Subcutaneous abdominal adipose tissue (tissue), 5 donors: Measurements from ENCODE around the gene GREB1.

Experiments
- H3K27ac ChIP-seq: one replicate; pipeline ENCODE4 v1.7.0; 2013; ENCODE audit warnings: low read depth, mild to moderate bottlenecking, inconsistent platforms, low read length, moderate library complexity
- H3K27me3 ChIP-seq, 5 donors: one replicate each; pipeline ENCODE4 v1.7.0; 2013; ENCODE audit warnings: low read length in 5 of 5, inconsistent platforms in 1 of 5; ENCODE audit not compliant: control insufficient read depth in 5 of 5, insufficient read depth in 4 of 5
- H3K36me3 ChIP-seq, 5 donors: one replicate each; pipeline ENCODE4 v1.7.0; 2013; ENCODE audit warnings: low read length in 5 of 5; ENCODE audit not compliant: control insufficient read depth in 5 of 5, insufficient read depth in 5 of 5
- H3K4me1 ChIP-seq, 5 donors: one replicate each; pipeline ENCODE4 v1.7.0; 2013; ENCODE audit warnings: low read length in 5 of 5, mild to moderate bottlenecking in 3 of 5, moderate library complexity in 1 of 5; ENCODE audit not compliant: control insufficient read depth in 5 of 5, insufficient read depth in 5 of 5
- H3K4me3 ChIP-seq, 5 donors: one replicate each; pipeline ENCODE4 v1.7.0; 2013; ENCODE audit warnings: low read length in 5 of 5, low read depth in 1 of 5
- H3K9ac ChIP-seq, 5 donors: one replicate each; pipeline ENCODE4 v1.7.0; 2013; ENCODE audit warnings: low read length in 5 of 5, mild to moderate bottlenecking in 4 of 5, moderate library complexity in 3 of 5
- H3K9me3 ChIP-seq, 5 donors: one replicate each; pipeline ENCODE4 v1.7.0; 2013; ENCODE audit warnings: low read length in 5 of 5; ENCODE audit not compliant: control insufficient read depth in 5 of 5
- donor health status: healthy.
- donor health status: healthy.
- donor health status: healthy.
- donor health status: healthy.
- donor health status: healthy.

The GREB1 gene

DNA sequence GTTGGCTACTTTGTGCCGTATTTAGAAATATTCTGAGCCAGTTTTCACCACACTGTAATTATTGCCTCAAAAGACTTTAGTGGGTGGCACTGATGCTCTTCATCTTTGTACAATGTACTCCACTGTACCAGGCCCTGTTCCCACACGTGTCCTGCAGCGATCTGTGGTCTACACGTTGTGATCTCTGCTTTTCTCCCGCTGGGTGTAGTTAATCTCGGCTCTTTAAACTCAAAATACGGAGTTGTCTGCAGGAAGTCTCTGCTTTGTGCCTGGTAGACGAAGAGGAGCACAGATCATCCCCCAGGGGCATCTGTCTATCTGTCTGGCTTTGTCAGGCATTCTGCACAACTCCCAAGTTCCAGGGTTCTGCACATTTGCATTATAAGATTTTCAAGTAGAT lies 12.1 kb upstream of the GREB1 start:
- Histone ChIP-seq H3K4me3 (no peak overlapping the region), H3K27me3 (peaks cover 0 to 4% (median 0%) of the 10 kb centered on the region in 5 donors), H3K27ac (no peak overlapping the region), H3K36me3 (no peaks in the 10 kb centered on the region), H3K4me1 (no peaks in the 10 kb centered on the region), H3K9ac (no peak overlapping the region), H3K9me3 (peaks cover 0 to 7% (median 0%) of the 10 kb centered on the region in 5 donors)

DNA sequence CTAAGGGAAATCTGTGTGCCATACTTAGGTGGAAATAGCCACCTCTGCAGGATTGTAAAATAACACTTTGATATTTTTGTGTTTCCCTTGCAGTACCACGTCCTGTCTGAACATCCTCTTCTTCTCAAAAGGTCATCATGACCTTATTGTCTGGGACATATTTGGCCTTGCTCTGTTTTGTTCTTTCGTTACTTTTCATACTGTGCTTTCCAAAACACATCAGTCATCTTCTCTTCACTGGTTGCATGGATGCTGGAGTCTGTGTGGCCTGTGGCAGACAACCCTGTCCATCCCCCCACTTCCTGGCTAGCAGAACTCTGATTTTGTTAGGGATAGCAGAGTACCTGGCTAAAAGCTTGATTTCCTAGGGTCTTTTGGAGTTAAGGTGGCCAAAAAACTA lies 9.4 kb upstream of the GREB1 start:
- H3K27ac ChIP-seq, result no peak overlapping the region
- H3K27me3 ChIP-seq, result peaks cover 0 to 2% (median 0%) of the 10 kb centered on the region in 5 donors
- no peaks in the 10 kb centered on the region for H3K36me3 ChIP-seq
- no peak overlapping the region for H3K9ac ChIP-seq
- peaks cover 0 to 7% (median 0%) of the 10 kb centered on the region in 5 donors for H3K9me3 ChIP-seq
- H3K4me3 ChIP-seq, result no peak overlapping the region
- no peaks in the 10 kb centered on the region for H3K4me1 ChIP-seq

DNA sequence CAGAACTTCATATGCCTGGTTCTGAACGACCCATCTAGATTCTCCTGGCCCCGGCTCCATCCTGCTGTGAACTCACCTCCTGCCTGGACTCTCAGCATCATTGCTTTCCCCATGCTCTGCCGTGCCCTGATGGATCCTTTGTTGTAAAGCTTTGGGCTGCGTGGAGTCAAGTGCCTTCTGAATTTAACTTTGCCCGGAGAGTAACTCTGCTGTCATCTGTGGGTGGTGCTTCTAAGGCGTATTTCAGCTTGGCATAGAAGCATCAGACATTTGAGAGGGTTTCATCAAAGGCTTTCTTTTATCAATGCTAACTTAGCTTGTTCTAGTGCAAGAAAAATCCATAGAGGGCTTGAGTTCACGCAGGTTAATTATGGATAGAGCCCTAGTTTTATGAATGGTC lies 8.1 kb upstream of the GREB1 start:
- no peak overlapping the region for H3K27ac ChIP-seq

DNA sequence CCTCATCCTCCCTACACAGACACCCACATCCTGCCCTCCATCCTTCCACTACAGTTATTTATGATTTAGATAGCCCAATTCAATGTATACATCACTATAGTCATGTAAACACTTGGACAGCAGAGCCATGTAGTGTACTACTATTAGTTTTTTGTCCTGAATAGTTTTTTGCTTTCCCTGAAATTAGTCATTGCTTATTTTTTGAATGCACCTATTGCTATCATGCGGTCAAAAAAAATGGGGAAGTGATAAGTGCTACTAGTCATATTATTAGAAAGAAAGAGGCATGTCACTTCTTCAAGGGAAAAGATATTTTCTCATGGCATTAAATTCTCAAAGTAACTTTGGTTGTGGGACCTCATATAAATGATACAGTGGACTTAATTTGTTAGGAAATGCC lies 6.8 kb upstream of the GREB1 start:
- Histone ChIP-seq H3K36me3 (no peaks in the 10 kb centered on the region), H3K27ac (no peak overlapping the region), H3K4me3 (no peak overlapping the region), H3K9me3 (no peaks in the 10 kb centered on the region), H3K4me1 (no peaks in the 10 kb centered on the region), H3K9ac (no peak overlapping the region), H3K27me3 (peaks cover 0 to 3% (median 0%) of the 10 kb centered on the region in 5 donors)

More for the DNA sequence above, 8.1 kb upstream of the GREB1 start:
- no peak overlapping the region for H3K9ac ChIP-seq
- no peaks in the 10 kb centered on the region for H3K4me1 ChIP-seq
- H3K4me3 ChIP-seq, result no peak overlapping the region
- H3K9me3 ChIP-seq, result peaks cover 0 to under 1% (median 0%) of the 10 kb centered on the region in 5 donors
- H3K36me3 ChIP-seq, result no peaks in the 10 kb centered on the region
- H3K27me3 ChIP-seq, result peaks cover 0 to 2% (median 0%) of the 10 kb centered on the region in 5 donors

DNA sequence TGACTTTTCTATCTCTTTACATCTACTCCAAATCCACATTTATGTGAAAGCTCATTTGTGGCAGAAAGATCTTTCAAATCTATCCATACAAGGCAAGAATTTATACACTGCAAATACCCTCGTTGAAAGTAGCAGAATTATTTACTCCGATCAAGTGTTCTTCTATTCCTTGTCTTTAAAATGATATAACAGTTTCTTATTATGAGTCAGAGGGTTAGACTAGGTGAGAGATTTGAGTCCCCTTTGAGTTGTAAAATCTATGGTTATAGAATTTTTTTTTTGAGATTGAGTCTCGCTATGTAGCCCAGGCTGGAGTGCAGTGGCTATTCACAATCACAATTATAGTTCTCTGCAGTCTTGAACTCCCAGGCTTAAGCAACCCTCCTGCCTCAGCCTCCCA lies 5.6 kb upstream of the GREB1 start:
- no peak overlapping the region for H3K9ac ChIP-seq
- H3K36me3 ChIP-seq, result no peaks in the 10 kb centered on the region
- H3K27me3 ChIP-seq, result peaks cover 0 to 6% (median 0%) of the 10 kb centered on the region in 5 donors
- no peak overlapping the region for H3K4me3 ChIP-seq
- H3K9me3 ChIP-seq, result no peaks in the 10 kb centered on the region
- H3K4me1 ChIP-seq, result peaks cover 0 to under 1% (median 0%) of the 10 kb centered on the region in 5 donors
- H3K27ac ChIP-seq, result no peak overlapping the region

DNA sequence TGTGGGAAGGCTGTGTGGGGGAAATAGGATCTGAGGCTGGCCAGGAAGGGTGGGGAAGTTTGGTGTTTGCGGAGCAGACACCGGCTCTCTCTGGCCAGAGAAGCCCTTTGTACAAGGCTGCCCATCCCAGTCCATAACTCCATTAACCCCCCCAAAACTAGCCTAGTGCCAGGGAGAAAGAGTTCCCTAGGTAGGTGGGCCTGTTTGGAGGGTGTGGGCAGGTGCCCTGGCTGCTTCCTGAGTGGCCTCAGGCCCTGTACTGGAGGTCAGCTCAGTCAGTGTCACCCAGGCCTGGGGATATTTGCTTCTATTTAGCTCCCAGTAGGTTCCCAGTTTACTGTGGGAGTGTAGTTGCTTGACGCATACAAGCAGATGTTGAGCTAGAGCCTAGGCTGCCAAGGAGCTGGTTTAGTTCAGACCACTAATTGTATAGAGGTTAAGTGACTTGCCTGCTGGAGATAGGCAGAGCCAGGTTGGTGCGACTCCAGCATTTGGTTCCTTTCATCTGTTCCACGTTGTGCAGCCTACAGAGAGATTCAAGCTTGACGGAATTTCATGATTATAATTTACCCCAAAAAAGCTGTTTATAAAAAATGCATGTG lies 2.9 kb upstream of the GREB1 start:
- Histone ChIP-seq H3K4me3 (no peak overlapping the region), H3K27me3 (peaks cover 0 to 7% (median 6%) of the 10 kb centered on the region in 5 donors), H3K9ac (no peak overlapping the region), H3K36me3 (no peaks in the 10 kb centered on the region), H3K4me1 (peaks cover 0 to 9% (median 0%) of the 10 kb centered on the region in 5 donors), H3K27ac (no peak overlapping the region), H3K9me3 (no peaks in the 10 kb centered on the region)

DNA sequence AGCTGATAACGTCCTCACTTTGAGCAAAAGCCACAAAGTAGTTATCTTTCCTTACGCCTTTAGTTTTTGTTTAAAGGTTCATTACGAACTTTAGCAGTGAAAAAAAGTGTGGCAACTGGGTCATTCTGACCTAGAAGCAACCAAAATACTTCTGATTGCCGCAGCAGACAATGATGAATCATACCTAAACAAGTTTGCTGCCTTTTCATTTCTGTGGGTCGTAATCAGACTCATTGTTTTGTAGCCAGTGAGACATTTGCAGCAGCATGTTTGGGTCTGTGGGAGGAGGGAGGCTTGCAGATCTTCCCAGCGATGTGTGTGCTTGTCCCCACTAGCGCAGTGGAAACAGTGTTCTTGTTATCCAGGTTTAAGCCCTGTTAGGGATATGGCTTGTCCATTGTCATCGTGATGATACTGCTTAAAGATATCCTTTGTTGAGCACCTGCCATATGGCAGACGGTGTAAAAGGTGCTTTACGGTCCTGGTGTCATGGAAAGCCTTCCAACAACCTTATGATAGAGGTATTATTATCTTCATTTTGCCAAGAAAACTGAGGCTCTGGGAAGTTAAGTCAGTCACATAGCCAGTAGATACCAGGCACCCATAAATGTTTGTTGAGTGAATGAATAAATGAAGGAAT lies 1.3 kb upstream of the GREB1 start:
- Histone ChIP-seq H3K27me3 (peaks cover 0 to 12% (median 6%) of the 10 kb centered on the region in 5 donors), H3K36me3 (no peaks in the 10 kb centered on the region), H3K4me3 (no peak overlapping the region), H3K27ac (no peak overlapping the region), H3K9ac (no peak overlapping the region), H3K4me1 (peaks cover 0 to 9% (median 0%) of the 10 kb centered on the region in 5 donors), H3K9me3 (no peaks in the 10 kb centered on the region)

DNA sequence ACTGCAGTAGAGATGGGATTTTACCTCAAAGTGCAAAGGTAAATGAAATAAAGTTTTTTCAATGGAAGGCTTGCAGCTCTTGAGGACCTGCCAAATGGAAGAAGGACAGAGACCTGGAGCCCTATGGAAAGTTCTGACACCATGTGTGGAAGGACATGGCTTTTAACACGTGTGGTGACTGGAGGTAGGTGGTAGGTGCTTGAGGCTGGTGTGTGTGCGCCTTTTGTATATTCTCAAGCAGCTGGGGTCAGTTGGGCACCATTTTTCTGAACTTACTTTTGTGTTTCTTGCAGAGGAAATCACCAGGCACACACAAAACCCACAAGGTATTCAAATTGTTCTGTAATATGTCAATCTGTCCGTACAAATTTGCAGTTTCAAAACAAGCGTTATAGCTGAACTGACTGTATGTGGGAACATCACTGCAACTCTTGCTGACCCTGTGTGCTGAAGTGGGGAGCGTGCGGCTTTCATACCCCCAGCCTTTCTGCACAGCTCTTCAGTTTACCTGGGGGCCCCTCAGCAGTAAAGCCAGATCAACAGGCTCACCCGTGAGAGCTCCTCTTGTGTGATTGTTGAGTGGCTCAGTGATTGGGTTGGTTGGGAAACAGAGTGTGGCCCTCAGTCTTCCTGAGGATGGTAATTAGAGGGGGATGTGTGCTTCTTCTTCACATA lies 363 bp downstream of the GREB1 start:
- Histone ChIP-seq H3K27ac (no peak overlapping the region), H3K36me3 (no peaks in the 10 kb centered on the region), H3K4me1 (peaks cover 0 to 9% (median 0%) of the 10 kb centered on the region in 5 donors)

DNA sequence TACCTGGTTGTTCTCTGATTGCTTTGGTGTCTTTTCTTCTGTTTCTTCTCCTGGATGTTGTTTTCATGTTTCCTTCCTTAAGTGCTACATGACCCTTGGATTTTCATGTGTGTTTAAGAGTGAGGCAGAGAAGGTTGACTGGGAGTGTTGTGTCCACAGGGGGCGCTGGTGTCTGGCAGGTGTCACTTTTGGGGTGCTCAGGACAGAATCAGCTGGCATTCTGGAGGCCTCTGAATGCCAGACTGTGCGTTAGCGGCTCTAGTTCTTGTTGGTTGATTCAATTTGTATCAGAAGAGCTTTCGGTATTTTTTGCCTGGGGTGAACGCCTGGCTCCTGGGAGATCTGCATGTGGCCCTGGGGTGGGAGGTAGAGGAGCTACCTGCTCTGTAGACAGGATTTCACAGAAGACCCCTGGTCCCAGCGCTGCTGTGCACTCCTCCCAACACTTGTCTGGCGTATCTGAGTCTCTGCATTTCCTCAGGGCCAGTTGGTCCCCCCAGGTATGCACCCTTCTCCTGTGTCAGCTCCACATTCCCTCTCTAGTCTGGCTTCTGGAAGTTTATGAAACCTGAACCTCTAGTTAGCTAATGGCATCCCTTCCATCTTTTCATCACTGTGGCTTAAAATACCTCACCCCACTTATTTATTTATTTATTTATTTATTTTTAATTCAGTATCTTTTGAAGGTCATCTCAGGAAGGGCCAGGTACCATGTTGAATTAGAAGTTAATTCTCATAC lies 1.1 kb downstream of the GREB1 start:
- Histone ChIP-seq H3K27ac (no peak overlapping the region), H3K4me3 (no peak overlapping the region), H3K9me3 (no peaks in the 10 kb centered on the region), H3K36me3 (no peaks in the 10 kb centered on the region), H3K4me1 (peaks cover 0 to 12% (median 0%) of the 10 kb centered on the region in 5 donors), H3K27me3 (peaks cover 3 to 18% (median 5%) of the 10 kb centered on the region in 5 donors), H3K9ac (no peak overlapping the region)

More for the DNA sequence above, 363 bp downstream of the GREB1 start:
- Histone ChIP-seq H3K27me3 (peaks cover 3 to 16% (median 6%) of the 10 kb centered on the region in 5 donors), H3K4me3 (no peak overlapping the region), H3K9me3 (no peaks in the 10 kb centered on the region), H3K9ac (no peak overlapping the region)
